Astrocyte of the spinal cord (primary cell): ENCODE measurements around the gene PDZD2.
"Not testable (repeated sequence)": the region's sequence is repeated elsewhere in the genome, so short reads cannot be mapped to it uniquely, and the experiment has no call there.

Experiments
- DNase-seq: peaks from one replicate; pipeline ENCODE4 v3.0.0; 2011; ENCODE audit warnings: low read depth, low spot score
- H3K4me3 ChIP-seq: 2 replicates; pipeline ENCODE4 v1.5.1; 2011; ENCODE audit warnings: low read depth, mild to moderate bottlenecking, low read length, moderate library complexity
- in situ Hi-C: cut with HindIII; loops from 2 replicates; pipeline ENCODE4 v1.10.0; 2017; ENCODE audit warnings: low sequenced_read_pairs
- TF ChIP-seq, protein P1 (sequence below): IDR thresholded peaks from 2 replicates; pipeline ENCODE4 v1.5.1; 2012; ENCODE audit warnings: low read depth, mild to moderate bottlenecking, low read length, inconsistent platforms

The PDZD2 gene

GRCh38 chr5:32003981-32004380, 365.1 kb downstream of the PDZD2 start:
- DNase-seq: no peak
- TF ChIP-seq, protein P1, sequence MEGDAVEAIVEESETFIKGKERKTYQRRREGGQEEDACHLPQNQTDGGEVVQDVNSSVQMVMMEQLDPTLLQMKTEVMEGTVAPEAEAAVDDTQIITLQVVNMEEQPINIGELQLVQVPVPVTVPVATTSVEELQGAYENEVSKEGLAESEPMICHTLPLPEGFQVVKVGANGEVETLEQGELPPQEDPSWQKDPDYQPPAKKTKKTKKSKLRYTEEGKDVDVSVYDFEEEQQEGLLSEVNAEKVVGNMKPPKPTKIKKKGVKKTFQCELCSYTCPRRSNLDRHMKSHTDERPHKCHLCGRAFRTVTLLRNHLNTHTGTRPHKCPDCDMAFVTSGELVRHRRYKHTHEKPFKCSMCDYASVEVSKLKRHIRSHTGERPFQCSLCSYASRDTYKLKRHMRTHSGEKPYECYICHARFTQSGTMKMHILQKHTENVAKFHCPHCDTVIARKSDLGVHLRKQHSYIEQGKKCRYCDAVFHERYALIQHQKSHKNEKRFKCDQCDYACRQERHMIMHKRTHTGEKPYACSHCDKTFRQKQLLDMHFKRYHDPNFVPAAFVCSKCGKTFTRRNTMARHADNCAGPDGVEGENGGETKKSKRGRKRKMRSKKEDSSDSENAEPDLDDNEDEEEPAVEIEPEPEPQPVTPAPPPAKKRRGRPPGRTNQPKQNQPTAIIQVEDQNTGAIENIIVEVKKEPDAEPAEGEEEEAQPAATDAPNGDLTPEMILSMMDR: no peak
- in situ Hi-C loops: no loop called here
- H3K4me3 ChIP-seq: no peak overlapping the region

GRCh38 chr5:32004404-32004803, 365.5 kb downstream of the PDZD2 start:
- TF ChIP-seq, protein P1: no peak
- no peak overlapping the region for H3K4me3 ChIP-seq
- in situ Hi-C loops: no loop called here
- no peak for DNase-seq

DNA sequence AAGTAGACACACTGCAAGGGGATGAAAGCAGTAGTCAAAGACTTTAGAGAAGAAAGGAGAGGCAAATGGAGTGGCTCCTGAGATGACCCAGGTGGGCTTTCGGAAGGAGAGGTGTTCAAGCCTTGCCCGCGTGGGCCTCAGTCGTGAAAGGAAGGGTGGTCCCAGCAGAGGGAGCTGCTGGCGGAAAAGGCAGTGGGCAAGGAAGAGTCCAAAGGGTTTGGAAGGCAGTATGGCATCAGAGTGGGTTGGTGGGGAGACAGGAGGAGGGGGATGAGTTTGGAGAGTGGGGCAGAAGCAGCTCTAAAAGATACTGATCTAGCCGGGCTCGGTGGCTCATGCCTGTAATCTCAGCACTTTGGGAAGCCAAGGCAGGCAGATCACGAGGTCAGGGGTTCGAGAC, 369.8 kb downstream of the PDZD2 start:
- in situ Hi-C loops: no loop called here
- no peak for DNase-seq
- TF ChIP-seq, protein P1: no peak

GRCh38 chr5:32013658-32014057, 374.7 kb downstream of the PDZD2 start:
- TF ChIP-seq, protein P1: no peak
- in situ Hi-C loops: no loop called here
- DNase-seq: no peak
- H3K4me3 ChIP-seq: no peak overlapping the region

More for the DNA sequence above, 369.8 kb downstream of the PDZD2 start:
- no peak overlapping the region for H3K4me3 ChIP-seq

GRCh38 chr5:32014096-32014745, 375.3 kb downstream of the PDZD2 start:
- in situ Hi-C loops: no loop called here
- TF ChIP-seq, protein P1: no peak
- DNase-seq: no peak
- H3K4me3 ChIP-seq: no peak overlapping the region

DNA sequence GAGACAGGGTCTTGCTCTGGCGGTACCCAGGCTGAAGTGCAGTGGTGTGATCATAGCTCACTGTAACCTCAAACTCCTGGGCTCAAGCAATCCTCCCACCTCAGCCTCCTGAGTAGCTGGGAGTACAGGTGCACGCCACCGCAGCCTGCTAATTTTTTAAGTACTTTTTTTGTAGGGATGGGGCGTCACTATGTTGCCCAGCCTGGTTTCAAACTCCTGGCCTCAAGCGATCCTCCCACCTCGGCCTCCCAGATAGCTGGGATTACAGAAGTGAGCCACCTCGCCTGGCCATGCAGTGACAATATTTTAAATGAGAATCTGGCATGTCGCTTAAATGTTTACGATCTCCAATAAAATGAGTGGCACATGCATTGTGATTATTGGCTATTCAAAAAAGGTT, 376.3 kb downstream of the PDZD2 start:
- H3K4me3 ChIP-seq, in situ Hi-C loops, DNase-seq: not testable (repeated sequence)

DNA sequence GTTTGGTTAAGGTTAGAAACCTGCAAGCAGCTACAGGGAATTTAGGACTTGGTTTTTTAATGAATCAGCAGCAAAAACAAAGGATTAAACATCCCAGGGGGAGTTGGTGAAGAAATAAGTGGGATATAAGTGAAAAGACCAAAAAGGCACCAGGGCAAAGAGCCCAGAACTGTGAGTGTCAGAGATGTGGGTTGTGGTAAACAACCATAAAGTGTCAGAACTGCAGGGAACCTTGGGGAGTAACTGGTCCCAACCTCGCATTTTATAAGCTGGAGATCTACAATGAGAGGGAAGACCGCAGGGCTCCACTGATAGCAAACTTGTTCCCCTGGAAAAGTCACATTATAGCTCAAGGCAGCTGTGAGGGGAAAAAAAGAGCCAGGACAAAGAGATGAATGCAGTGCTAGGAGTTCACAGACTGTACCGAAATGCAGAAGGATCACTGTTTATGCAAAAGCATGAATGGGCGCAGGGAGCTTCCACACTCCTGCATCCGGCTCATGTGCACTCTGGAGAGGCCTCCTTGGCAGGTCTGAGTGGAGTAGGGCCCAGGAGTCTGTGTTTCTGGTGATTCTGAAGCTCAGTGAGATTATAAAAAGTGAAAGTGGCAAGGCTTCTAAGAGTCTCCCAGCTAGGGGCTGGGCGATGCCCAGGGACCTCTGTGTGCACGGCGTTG, 378.9 kb downstream of the PDZD2 start:
- TF ChIP-seq, protein P1: no peak
- H3K4me3 ChIP-seq: no peak overlapping the region
- peak; percentile 80 for DNase-seq
- in situ Hi-C loops: no loop called here
